Myocyte (in vitro differentiated cells): ENCODE measurements around the gene SIK3. TPM values are rescaled to one million over a fixed set of nuclear protein-coding genes. Genes with fewer than 3 reads are reported as not detected.
A peak's percentile ranks its signal among the peaks of the same experiment; 100 is the strongest.
"Not testable (repeated sequence)": the region's sequence is repeated elsewhere in the genome, so short reads cannot be mapped to it uniquely, and the experiment has no call there.

Experiments
- DNase-seq: peaks from one replicate; pipeline ENCODE4 v3.0.0-alpha.2; 2012; ENCODE audit warnings: low read depth
- total RNA-seq: library from RNA; depleted of rRNA; stranded (reverse); fragments of >200 nt; gene quantifications from 2 replicates; pipeline ENCODE4 v1.2.3, GENCODE V29; 2014

Gene SIK3
- total RNA-seq, 1 donor from 2014 or later, result 19.7 TPM

DNA sequence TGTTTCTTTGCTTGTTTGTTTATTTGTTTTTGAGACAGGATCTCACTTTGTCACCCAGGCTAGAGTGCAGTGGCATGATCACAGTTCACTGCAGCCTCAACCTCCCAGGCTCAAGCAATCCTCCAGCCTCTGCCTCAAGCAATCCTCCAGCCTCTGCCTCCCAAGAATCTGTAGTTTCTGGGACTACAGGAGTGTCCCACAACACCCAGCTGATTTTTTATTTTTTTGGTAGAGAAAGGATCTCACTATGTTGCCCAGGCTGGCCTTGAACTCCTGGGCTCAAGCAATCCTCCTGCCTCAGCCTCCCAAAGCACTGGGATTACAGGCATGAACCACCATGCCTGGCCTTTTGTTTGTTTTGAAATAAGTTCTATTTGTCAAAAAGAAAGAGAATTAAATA is 296.6 kb downstream of the SIK3 start:
- not testable (repeated sequence) for DNase-seq

DNA sequence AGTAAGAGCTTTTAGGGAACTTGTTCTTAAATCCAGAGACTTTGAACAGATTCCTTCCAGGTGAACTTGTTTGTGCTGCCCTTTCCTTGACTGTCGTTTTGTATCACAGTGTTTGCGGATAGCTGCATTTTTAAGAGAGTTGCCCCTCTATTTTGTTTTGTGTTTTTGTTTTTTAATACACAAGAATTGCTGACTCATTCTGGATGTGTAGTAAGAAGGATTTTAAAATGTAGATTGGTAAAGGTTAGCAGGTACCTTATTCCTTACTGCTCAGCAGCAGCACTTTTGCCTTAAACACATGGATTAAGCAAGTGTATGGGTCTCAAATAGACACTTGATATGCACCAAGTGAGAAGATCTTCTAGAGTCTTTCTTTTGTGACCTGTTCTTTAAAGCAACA is 297.6 kb downstream of the SIK3 start:
- no peak for DNase-seq

DNA sequence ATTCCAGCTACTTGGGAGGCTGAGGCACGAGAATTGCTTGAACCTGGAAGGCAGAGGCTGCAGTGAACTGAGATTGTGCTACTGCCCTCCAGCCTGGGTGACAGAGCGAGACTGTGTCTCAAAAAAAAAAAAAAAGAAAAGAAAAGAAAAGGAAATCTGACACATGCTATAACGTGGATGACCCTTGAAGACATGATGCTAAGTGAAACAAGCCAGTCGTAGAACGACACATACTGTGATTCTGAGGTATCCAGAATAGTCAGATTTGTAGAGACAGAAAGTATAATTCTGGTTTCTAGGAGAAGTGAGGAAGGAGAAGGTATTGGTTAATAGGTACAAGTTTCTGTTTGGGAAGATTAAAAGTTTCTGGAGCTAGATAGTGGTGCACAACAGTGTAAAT is 299.9 kb downstream of the SIK3 start:
- DNase-seq, result no peak

DNA sequence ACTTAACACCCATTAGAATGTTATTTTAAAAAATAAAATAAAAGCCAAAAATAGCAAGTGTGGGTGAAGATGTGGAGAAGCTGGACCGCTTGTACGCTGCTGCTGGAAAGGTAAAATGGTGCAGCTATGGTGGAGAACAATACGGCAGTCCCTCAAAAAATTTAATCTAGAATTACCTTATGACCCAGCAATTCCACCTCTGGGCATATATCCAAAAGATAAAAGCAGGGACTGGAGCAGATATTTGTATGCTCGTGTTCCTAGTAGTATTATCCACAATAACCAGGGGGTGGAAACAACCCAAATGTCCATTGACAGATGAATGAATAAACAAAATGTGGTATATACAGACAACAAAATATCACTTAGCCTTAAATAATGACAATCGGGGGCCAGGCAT is 300.4 kb downstream of the SIK3 start:
- no peak for DNase-seq

DNA sequence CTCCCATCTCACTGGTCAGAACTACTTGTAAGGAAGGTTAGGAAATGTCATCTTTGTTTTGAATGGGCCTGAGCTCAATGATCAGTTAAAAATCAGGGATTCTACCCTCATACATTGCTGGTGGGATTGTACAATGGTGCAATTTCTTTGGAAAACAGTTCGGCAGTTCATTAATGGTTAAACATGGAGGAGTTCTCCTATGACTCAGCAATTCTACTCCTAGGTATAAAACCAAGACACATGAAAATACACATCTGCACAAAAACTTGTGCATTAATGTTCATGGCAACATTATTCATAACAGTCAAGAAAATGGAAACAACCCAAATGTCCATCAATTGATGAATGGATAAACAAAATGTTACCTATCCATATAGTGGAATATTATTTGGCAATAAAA is 301.7 kb downstream of the SIK3 start:
- DNase-seq, result no peak

DNA sequence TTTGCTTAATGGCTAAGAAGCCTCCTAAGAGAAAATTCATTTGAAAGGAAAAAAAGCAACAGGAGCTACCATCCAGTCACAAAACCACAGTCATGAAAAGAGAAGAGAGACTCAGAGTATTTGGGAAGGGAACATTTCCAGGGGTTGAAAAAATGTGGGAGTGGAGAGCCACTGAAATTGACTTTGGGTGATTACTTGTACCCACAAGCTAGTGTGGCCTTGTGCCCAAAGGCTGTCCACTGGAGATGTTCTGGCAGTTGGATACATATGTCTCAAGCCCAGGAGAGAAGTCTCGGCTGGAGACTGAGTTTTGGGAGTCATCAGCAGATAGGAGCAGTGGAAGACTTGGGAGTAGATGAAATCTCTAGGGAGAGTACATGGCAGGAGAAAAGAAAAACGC is 303.4 kb downstream of the SIK3 start:
- DNase-seq, result peak; percentile 75

DNA sequence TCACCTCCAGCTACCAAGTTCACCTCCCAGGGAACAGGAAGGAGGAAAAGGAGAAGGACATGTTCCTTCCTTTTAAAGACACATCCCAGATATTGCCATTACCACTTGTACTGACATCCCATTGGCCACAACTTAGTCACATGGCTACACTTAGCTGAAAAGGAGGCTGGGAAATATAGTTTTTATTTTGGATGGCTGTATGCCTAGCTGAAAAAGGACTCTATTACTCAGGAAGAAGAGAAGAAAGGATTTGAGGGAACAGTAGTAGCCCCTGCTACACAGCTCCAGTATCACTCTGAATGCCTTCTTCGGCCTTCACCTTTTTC is 304.5 kb downstream of the SIK3 start:
- peak; percentile 62 for DNase-seq

Other genes with a start within 250 kb of the SIK3 start
- gene PAFAH1B2, start 45.9 kb upstream of the SIK3 start, total RNA-seq, result 93.0 and 94.1 TPM in 2 replicates
- 24.7 and 39.6 TPM in 2 replicates for gene SIDT2, start 80.3 kb upstream of the SIK3 start, total RNA-seq
- 462 and 502 TPM in 2 replicates for gene TAGLN, start 100.9 kb upstream of the SIK3 start, total RNA-seq
- gene PCSK7, start 133.6 kb upstream of the SIK3 start, total RNA-seq, result 36.8 and 42.3 TPM in 2 replicates
- 14.8 and 16.3 TPM in 2 replicates for gene RNF214, start 134.2 kb upstream of the SIK3 start, total RNA-seq
- 4.8 and 6.0 TPM in 2 replicates for gene BACE1-AS, start 192.9 kb upstream of the SIK3 start, total RNA-seq
- gene BACE1, start 217.8 kb upstream of the SIK3 start, total RNA-seq, result 22.0 and 23.5 TPM in 2 replicates
- gene CEP164, start 229.4 kb upstream of the SIK3 start, total RNA-seq, result 20.8 and 30.9 TPM in 2 replicates